ENCODE measurements around the gene ZBTB1.

- no peak for TF ChIP-seq CTCF (IDR thresholded peaks at IDR 0.05)
- TF ChIP-seq POLR2A (IDR thresholded peaks at IDR 0.05), result no peak
Observed at GRCh38 chr14:64556526-64556925, 52.0 kb downstream of the ZBTB1 start.

Measured in Peyer's patch (tissue), 4 donors.